Measurements from ENCODE around the gene TAF11L4.
"Not testable (repeated sequence)": the region's sequence is repeated elsewhere in the genome, so short reads cannot be mapped to it uniquely, and the experiment has no call there.

Gene TAF11L4

DNA sequence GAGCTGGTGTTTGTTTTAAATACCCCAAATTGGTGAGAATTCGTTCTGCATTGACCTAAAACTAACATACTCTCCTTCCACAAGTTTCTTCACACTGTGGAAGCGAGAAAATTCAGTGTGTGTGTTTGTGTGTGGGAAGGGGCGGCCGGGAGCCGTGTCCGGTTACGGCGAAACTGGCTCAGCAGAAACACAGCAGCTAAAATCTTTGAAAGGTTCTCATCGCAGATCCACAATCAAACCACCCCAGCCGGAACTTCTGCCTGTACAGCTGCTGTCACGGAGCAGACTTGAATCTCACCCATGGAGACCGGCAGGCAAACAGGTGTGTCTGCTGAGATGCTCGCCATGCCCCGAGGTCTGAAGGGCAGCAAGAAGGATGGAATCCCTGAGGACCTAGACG, at the start of gene TAF11L4:
Gene TAF11L4, plus strand, starts transcription at position 301 of the 400 bp plus-strand sequence.
- DNase-seq (ENCODE audit: low read depth) = not testable (repeated sequence)

DNA sequence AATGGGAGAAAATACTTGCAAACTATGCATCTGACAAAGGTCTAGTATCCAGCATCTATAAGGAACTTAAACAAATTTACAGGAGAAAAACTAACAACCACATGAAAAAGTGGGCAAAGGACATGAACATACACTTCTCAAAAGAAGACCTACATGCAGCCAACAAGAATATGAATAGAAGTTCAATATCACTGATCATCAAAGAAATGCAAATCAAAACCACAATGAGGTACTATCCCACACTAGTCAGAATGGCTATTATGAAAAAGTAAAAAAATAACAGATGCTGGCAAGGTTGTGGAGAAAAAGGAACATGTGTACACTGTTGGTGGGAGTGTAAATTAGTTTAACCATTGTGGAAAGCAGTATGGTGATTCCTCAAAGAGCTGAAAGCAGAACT, 46.5 kb upstream of the TAF11L4 start:
- not testable (repeated sequence) for DNase-seq (ENCODE audit: low read depth)

DNA sequence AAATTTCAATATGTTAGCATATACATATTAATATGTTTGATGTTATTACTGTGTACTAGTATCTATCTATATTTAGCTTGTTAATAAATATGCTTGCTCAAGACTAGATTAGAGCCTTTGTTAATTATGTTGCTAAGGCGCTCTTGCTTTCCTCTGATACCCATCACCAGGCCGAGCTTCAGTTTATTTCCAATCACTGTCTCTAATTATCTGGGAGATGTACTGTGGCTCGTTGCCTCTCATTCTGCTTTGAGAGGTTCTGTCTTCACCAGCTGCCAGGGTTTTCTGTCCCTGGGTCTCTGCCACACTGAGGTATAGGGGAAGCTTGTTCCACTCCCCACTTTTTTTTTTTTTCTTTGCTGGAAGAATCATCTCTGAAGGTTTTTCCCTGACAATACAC, 44.6 kb upstream of the TAF11L4 start:
- DNase-seq (ENCODE audit: low read depth) = no peak

DNA sequence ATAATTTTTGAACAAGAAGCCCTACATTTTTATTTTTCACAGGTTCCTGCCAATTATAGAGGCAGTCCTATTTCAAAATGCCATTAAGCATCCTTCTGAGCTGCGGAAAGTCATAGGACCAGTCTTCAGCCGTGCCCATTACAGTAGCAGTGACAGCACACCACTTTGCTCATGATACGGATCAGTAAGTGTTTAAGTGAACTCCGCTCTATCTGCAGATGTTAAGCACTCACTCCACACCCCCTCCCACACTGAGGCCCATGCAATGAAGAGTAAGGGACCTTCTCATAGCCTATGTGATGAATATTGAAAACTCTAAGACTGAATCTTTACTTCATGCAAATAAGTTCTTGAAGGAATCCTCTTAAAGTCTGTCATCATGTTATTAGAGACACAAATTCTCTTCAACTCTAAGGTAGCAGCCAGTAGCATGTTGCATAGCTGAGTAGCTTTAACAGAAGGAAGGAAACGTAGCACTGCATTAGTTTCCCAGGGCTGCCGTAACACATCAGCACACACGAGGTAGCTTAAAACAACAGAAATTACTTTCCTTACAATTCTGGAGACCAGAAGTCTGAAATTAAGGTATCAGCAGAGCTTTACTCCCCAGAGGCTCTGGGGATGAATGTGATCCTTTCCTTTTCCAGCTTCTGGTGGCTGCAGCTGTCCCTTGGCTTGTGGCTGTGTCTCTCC, 43.9 kb upstream of the TAF11L4 start:
- DNase-seq (ENCODE audit: low read depth) = no peak

DNA sequence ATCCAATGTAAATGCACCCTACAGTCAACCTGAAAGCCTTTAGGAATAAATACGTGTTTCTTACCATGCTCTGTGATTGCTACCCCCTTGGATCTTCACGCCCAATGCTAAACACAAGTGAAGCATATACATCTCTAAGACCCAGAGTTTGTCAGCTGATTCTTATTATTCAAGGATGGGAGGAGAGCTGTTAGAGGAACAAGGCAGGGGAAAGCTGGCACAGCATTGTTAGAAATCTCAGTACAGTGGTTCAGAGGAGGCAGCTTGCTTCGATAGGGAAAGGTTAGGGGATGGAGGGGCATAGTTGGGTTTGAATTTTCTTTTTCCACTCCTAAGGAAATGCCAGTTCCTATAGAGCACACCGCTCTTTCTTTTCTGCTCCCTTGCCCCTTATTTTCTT, 40.2 kb upstream of the TAF11L4 start:
- DNase-seq (ENCODE audit: low read depth) = no peak

DNA sequence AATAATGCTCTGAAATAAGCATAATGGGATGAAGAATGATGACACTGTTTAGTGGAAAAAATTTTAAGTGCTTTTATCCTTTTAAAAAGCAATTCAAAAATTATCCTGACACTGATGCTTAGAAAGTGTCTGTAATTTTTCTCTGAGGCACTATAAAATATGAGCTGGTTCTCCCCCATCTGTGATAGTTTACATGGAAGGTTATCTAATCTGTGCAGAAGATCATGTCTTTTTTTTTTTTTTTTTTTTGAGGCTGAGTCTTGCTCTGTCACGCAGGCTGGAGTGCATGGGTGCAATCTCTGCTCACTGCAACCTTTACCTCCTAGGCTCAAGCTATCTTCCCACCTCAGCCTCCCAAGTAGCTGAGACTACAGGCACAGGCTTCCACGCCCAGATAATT, 38.8 kb upstream of the TAF11L4 start:
- no peak for DNase-seq (ENCODE audit: low read depth)

DNA sequence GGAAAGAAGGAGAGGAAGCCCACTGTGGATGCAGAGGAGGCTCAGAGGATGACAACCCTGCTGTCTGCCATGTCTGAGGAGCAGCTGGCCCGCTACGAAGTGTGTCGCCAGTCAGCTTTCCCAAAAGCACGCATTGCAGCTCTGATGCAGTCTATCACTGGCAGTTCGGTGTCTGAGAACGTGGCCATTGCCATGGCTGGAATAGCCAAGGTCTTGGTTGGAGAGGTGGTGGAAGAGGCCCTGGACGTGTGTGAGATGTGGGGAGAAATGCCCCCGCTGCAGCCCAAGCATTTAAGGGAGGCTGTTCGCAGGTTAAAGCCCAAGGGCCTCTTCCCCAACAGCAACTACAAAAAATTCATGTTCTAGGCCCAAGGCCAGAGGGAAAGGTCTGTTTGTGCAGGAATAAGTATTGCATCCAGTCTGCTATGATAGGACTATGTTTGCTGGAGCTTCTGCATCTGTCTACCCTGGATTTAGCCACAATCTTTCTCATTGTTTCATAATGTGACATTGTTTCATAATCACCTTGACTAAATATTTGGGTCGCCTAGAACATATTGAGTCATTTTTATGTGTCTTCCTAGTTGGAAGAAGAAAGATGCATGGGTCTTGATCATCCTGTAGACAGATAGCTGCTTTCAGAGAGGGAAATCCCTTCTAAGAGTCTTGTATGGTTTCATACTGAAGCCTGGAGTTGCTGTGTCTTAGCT, 35.0 kb upstream of the TAF11L4 start:
- not testable (repeated sequence) for DNase-seq (ENCODE audit: low read depth)

DNA sequence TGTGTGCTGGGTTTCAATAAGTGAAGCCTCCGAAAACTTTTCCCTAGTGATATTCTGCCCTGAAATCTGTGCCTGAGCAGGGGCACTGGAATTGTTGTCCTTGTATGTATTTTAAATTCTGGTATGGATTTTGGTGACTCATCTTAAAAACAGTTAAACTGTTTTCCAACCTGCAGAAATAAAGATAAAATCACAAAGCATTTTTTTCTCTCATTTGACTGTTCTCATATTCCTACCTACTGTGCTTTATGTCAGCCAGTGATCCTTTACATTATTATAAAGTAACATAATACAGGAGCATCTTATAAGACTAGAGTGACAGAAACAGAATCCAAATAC, 34.5 kb upstream of the TAF11L4 start:
- no peak for DNase-seq (ENCODE audit: low read depth)

DNA sequence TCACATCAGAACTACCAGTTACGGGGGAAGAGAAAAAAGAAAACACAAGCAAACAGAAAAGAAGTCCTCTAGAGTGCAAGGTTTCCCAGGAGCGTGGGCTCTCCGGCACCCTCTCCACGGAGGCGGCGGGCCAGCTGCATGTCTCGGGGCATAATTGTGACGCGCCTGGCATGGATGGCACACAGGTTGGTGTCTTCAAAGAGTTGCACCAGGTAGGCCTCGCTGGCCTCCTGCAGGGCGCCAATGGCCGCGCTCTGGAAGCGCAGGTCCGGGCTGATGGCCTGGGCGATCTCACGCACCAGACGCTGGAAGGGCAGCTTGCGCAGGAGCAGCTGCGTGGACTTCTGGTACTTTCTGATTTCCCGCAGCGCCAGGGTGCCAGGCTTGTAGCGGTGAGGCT, 30.3 kb upstream of the TAF11L4 start:
- DNase-seq (ENCODE audit: low read depth) = not testable (repeated sequence)

DNA sequence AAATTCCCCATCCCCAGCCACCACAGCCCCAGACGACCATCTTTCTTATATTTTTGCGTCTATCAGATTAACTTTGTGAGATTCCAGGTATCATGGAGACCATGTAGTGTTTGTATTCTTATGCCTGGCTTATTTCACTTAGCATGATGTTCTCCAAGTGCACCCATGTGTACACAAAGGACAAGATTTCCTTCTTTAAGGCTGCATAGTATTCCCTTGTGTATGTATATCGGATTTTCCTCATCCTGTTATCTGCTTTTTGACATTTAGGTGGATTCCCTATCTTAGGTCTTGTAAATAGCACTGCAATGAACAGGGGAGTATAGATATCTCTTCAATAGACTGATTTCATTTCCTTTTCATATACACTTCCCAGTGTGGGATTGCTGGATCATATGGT, 28.8 kb upstream of the TAF11L4 start:
- no peak for DNase-seq (ENCODE audit: low read depth)

DNA sequence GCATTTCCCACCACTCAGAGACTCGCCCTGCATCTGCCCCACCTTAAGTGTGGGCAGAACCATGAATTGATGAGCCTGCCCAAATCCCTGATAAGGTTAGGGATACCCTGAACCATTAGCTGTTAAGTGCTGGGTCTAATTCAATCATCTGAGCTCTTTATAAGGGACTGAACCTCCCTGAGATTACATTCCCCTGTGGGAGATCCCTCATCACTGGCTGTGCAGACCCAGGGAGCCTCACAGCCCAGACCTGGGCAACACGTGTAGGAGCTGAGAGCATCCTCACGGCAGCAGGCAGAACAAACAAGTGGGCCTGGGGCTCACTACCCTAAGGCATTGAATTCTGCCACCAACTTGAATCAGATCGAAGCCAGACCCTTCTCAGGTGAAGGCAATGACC, 24.2 kb upstream of the TAF11L4 start:
- DNase-seq (ENCODE audit: low read depth) = no peak

DNA sequence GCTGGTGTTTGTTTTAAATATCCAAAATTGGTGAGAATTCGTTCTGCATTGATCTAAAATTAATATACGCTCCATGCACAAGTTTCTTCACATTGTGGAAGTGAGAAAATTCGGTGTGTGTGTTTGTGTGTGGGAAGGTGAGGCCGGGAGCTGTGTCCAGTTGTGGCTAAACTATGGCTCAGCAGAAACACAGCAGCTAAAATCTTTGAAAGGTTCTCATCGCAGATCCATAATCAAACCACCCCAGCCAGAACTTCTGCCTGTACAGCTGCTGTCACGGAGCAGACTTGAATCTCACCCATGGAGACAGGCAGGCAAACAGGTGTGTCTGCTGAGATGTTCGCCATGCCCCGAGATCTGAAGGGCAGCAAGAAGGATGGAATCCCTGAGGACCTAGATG, 23.7 kb upstream of the TAF11L4 start, which contains the start of gene TAF11L2:
Gene TAF11L2, plus strand, starts transcription at position 301 of the 400 bp plus-strand sequence.
- DNase-seq (ENCODE audit: low read depth) = not testable (repeated sequence)

DNA sequence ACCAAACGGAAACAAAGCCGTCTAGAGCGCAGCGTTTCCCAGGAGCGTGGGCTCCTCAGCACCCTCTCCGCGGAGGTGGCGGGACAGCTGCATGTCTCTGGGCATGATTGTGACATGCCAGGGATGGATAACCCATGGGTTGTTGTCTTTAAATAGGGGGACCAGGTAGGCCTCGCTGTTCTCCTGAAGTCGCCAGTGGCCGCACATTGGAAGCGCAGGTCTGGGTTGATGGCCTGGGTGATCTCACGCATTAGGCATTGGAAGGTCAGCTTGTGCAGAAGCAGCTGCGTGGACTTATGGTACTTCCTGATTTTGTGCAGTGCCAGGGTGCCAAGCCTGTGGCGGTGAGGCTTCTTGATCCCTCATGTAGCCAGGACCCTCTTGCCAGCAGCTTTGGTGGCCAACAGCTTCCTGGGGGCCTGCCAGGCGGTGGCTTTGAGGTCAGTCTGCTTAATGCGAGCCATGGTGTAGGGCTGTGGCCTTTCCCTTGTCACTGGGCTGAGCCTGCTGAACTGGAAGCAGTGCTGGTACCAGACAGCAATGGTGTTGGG, 9.8 kb upstream of the TAF11L4 start:
- DNase-seq (ENCODE audit: low read depth) = no peak

DNA sequence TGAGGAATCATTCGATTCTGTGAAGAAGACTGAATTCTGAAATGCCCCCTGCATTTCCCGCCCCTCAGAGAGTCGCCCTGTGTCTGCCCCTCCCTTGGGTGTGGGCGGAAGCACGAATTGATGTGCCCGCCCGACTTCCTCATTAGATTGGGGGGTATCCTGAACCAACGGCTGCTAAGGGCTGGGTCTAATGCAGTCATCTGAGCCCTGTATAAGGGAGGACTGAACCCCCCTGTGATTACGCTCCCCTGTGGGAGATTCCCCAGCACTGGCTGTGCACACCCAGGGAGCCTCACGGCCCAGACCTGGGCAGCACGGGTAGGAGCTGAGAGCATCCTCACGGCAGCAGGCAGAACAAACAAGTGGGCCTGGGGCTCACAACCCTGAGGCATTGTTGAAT, 4.1 kb upstream of the TAF11L4 start:
- not testable (repeated sequence) for DNase-seq (ENCODE audit: low read depth)

DNA sequence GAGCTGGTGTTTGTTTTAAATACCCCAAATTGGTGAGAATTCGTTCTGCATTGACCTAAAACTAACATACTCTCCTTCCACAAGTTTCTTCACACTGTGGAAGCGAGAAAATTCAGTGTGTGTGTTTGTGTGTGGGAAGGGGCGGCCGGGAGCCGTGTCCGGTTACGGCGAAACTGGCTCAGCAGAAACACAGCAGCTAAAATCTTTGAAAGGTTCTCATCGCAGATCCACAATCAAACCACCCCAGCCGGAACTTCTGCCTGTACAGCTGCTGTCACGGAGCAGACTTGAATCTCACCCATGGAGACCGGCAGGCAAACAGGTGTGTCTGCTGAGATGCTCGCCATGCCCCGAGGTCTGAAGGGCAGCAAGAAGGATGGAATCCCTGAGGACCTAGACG, 3.5 kb upstream of the TAF11L4 start, which contains the start of gene TAF11L3:
Gene TAF11L3, plus strand, starts transcription at position 301 of the 400 bp plus-strand sequence.
- not testable (repeated sequence) for DNase-seq (ENCODE audit: low read depth)

DNA sequence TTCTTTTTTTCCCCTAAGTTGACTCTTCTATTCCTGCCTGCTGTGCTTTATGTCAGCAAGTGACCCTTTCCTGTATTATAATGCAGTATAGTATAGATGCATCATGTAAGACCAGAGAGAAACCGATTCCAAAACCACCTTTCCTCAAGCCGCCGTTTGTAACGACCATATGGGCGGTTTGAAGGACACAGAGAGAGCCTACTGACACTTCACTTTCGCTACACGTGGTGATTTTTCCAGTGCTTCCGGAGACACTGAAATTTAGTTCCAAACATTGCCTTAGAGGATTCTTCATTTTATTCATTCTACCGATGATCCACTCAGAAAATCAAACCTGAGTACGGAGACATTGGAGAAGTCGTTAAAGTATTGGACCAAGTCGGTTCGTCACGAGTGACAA, 2.1 kb upstream of the TAF11L4 start:
- not testable (repeated sequence) for DNase-seq (ENCODE audit: low read depth)

DNA sequence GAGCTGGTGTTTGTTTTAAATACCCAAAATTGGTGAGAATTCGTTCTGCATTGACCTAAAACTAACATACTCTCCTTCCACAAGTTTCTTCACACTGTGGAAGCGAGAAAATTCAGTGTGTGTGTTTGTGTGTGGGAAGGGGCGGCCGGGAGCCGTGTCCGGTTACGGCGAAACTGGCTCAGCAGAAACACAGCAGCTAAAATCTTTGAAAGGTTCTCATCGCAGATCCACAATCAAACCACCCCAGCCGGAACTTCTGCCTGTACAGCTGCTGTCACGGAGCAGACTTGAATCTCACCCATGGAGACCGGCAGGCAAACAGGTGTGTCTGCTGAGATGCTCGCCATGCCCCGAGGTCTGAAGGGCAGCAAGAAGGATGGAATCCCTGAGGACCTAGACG, 3.3 kb downstream of the TAF11L4 start, which contains the start of gene TAF11L5:
Gene TAF11L5, plus strand, starts transcription at position 301 of the 400 bp plus-strand sequence.
- DNase-seq (ENCODE audit: low read depth) = not testable (repeated sequence)

DNA sequence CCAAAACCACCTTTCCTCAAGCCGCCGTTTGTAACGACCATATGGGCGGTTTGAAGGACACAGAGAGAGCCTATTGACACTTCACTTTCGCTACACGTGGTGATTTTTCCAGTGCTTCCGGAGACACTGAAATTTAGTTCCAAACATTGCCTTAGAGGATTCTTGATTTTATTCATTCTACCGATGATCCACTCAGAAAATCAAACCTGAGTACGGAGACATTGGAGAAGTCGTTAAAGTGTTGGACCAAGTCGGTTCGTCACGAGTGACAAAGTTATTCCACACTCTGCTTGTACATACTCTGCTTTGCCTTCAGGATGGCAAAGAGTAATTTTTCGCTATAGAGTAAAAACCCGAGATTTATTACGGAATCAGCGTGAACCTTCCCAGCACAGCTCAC, 4.9 kb downstream of the TAF11L4 start:
- not testable (repeated sequence) for DNase-seq (ENCODE audit: low read depth)

DNA sequence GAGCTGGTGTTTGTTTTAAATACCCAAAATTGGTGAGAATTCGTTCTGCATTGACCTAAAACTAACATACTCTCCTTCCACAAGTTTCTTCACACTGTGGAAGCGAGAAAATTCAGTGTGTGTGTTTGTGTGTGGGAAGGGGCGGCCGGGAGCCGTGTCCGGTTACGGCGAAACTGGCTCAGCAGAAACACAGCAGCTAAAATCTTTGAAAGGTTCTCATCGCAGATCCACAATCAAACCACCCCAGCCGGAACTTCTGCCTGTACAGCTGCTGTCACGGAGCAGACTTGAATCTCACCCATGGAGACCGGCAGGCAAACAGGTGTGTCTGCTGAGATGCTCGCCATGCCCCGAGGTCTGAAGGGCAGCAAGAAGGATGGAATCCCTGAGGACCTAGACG, 6.8 kb downstream of the TAF11L4 start, which contains the start of gene TAF11L6:
Gene TAF11L6, plus strand, starts transcription at position 301 of the 400 bp plus-strand sequence.
- not testable (repeated sequence) for DNase-seq (ENCODE audit: low read depth)

All from stimulated activated CD8-positive, alpha-beta memory T cell treated with anti-CD3 and anti-CD28 coated beads, Interleukin-15, amount 100 ng/mL, for 1 hour (primary cell).